ENCODE results near the gene TUBA3D. TPM values are rescaled to one million over a fixed set of nuclear protein-coding genes. Genes with fewer than 3 reads are reported as not detected.
"Not testable (repeated sequence)": the region's sequence is repeated elsewhere in the genome, so short reads cannot be mapped to it uniquely, and the experiment has no call there.

The TUBA3D gene
- total and polyA plus RNA-seq, 10 of the 15 experiments (the other 5 are each of a cell fraction or from before 2014, with no cell fraction given), result 0.04 to 0.37 (median 0.20) TPM; not detected in 6

- ChIA-PET SMC1A (ENCODE audit: uncharacterized antibody, unreplicated experiment) (no interaction called here), CTCF (no interaction called here), POLR2A (no interaction called here), RAD21 (ENCODE audit: unreplicated experiment) (no interaction called here)
- TF ChIP-seq ZNF622 (IDR thresholded peaks at IDR 0.05) (no peak), TARDBP (IDR thresholded peaks at IDR 0.05; ENCODE audit: borderline replicate concordance) (no peak), BRCA1 (IDR thresholded peaks at IDR 0.05; ENCODE audit: low read depth, low read length) (no peak), USF2 (IDR thresholded peaks at IDR 0.05; ENCODE audit: borderline replicate concordance, low read depth, low read length) (no peak), RBBP5 (conservative IDR thresholded peaks at IDR 0.05) (no peak), ATF7 (IDR thresholded peaks at IDR 0.05; ENCODE audit: low read depth) (no peak), FOXM1 (IDR thresholded peaks at IDR 0.05; ENCODE audit: low read depth, low read length) (no peak), NBN (IDR thresholded peaks at IDR 0.05) (no peak), EGR1 (IDR thresholded peaks at IDR 0.05; ENCODE audit: borderline replicate concordance in 1 of 2, low read depth in 2 of 2, low read length in 2 of 2) (no peak), FOS (IDR thresholded peaks at IDR 0.05; ENCODE audit: borderline replicate concordance, extremely low read depth, insufficient read length) (no peak), MYB (IDR thresholded peaks at IDR 0.05; ENCODE audit: borderline replicate concordance, low read depth, low read length) (no peak), POLR2AphosphoS2 (IDR thresholded peaks at IDR 0.05; ENCODE audit: low read depth, low read length) (no peak)
- TF ChIP-seq, protein P1, sequence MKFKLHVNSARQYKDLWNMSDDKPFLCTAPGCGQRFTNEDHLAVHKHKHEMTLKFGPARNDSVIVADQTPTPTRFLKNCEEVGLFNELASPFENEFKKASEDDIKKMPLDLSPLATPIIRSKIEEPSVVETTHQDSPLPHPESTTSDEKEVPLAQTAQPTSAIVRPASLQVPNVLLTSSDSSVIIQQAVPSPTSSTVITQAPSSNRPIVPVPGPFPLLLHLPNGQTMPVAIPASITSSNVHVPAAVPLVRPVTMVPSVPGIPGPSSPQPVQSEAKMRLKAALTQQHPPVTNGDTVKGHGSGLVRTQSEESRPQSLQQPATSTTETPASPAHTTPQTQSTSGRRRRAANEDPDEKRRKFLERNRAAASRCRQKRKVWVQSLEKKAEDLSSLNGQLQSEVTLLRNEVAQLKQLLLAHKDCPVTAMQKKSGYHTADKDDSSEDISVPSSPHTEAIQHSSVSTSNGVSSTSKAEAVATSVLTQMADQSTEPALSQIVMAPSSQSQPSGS (IDR thresholded peaks at IDR 0.05; ENCODE audit: low read length), result no peak
- H3K9ac ChIP-seq (ENCODE audit: control insufficient read depth, insufficient read depth, low read length), result no peak overlapping the region
- intact Hi-C loops (cut with micrococcal nuclease; ENCODE audit: unreplicated experiment) (no loop called here), in situ Hi-C loops (cut with MboI) (no loop called here)
- H3K4me2 ChIP-seq (ENCODE audit: control insufficient read depth, insufficient read depth), result no peak overlapping the region
- no peaks in the 10 kb centered on the region for H4K20me1 ChIP-seq (ENCODE audit: control insufficient read depth, insufficient read depth)
- no peak overlapping the region for H3K4me3 ChIP-seq
- DNase-seq (ENCODE audit: low read depth, low spot score) (no peak), FAIRE-seq (no peak), ATAC-seq (no peak)
- 87% methylated on average over 9 of the region's 9 CpGs for WGBS (ENCODE audit: insufficient coverage, insufficient replicate concordance, low lambda C conversion rate, missing lambda C conversion rate)
- H3K4me1 ChIP-seq (ENCODE audit: control insufficient read depth, insufficient read depth, low read length), result peaks cover 9% of the 10 kb centered on the region
- H3K27ac ChIP-seq (ENCODE audit: control insufficient read depth, insufficient read depth), result no peak overlapping the region
- BruUV-seq (replicated peaks), result no TSS peak
- no peaks in the 10 kb centered on the region for H3K9me3 ChIP-seq (replicated peaks; ENCODE audit: control insufficient read depth, insufficient read depth, low read length)
- peaks cover 0 to 14% of the 10 kb centered on the region in 2 experiments; a peak in 3 of 4 replicates for H3K36me3 ChIP-seq (ENCODE audit: control insufficient read depth in 2 of 2, insufficient read depth in 2 of 2, low read length in 1 of 2)
- H2AFZ ChIP-seq (ENCODE audit: control insufficient read depth, low read depth, low read length), result no peak overlapping the region
- H3K79me2 ChIP-seq (ENCODE audit: control insufficient read depth, insufficient read depth, low read length), result no peaks in the 10 kb centered on the region
- H3K27me3 ChIP-seq (replicated peaks in 1 of 2; ENCODE audit: control insufficient read depth in 2 of 2, insufficient read depth in 2 of 2, low read length in 1 of 2), result no peaks in the 10 kb centered on the region
These were observed 33.7 kb downstream of the TUBA3D start for GRCh38 chr2:131509615-131510014.

DNA sequence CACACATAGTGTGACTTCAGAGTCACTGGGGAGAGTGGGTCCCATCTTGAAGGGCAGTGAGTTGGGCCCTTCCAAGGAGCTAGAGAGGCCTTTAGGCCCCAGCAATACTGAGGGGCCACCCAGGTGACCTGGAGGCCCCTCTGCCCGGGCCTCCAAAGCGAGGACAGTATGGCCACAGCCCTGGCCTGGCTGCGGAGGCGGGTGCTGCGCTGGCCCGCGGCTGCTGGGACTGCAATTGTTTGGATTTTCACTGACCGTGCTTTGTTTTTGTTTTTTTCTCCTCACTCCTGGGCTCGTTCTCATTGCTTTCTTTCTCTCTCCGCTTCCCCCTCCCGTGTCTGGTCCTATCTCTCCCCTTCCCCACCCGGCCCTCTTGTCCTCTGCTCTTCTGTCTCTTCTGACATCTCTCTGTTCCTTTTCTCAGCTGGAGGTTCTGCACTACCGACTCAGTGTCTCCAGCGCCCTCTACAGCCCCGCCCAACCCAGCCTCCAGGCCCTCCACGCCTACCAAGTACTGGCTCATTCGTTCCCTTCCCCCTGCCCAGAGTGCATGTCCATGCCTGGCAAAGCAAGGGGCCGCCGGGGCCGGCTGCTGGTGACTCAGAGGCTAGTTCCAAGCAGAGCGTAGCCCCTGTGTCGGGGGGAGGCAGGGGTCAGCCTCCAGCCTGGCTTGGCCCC, 35.5 kb downstream of the TUBA3D start:
- H3K27ac ChIP-seq (ENCODE audit: control insufficient read depth, insufficient read depth); H3K9ac ChIP-seq (ENCODE audit: control insufficient read depth, insufficient read depth, low read length); H3K79me2 ChIP-seq (ENCODE audit: control insufficient read depth, insufficient read depth, low read length); H3K4me3 ChIP-seq; in situ Hi-C loops (cut with MboI); H2AFZ ChIP-seq (ENCODE audit: control insufficient read depth, low read depth, low read length); RAD21 ChIA-PET (ENCODE audit: unreplicated experiment); H3K4me2 ChIP-seq (ENCODE audit: control insufficient read depth, insufficient read depth); FAIRE-seq; SMC1A ChIA-PET (ENCODE audit: uncharacterized antibody, unreplicated experiment); BruUV-seq (replicated peaks); DNase-seq (ENCODE audit: low read depth, low spot score); H4K20me1 ChIP-seq (ENCODE audit: control insufficient read depth, insufficient read depth); H3K9me3 ChIP-seq (replicated peaks; ENCODE audit: control insufficient read depth, insufficient read depth, low read length); intact Hi-C loops (cut with micrococcal nuclease; ENCODE audit: unreplicated experiment); POLR2A ChIA-PET; CTCF ChIA-PET; H3K27me3 ChIP-seq (replicated peaks in 1 of 2; ENCODE audit: control insufficient read depth in 2 of 2, insufficient read depth in 2 of 2, low read length in 1 of 2): not testable (repeated sequence)
- 0 out of 3 replicates have a peak, but pooled peaks have one; percentile 11 for ATAC-seq
- H3K36me3 ChIP-seq (ENCODE audit: control insufficient read depth in 2 of 2, insufficient read depth in 2 of 2, low read length in 1 of 2), result peaks cover 0 to 17% of the 10 kb centered on the region in 2 experiments; a peak in 3 of 4 replicates
- 83% methylated on average over 16 of the region's 22 CpGs for WGBS (ENCODE audit: insufficient coverage, insufficient replicate concordance, low lambda C conversion rate, missing lambda C conversion rate)
- peaks cover 16% of the 10 kb centered on the region for H3K4me1 ChIP-seq (ENCODE audit: control insufficient read depth, insufficient read depth, low read length)
